ENCODE measurements around the gene RACK1.
A peak's percentile ranks its signal among the peaks of the same experiment; 100 is the strongest.
"Not testable (repeated sequence)": the region's sequence is repeated elsewhere in the genome, so short reads cannot be mapped to it uniquely, and the experiment has no call there.

The RACK1 gene

GRCh38 chr5:181217111-181217802, 26.4 kb downstream of the RACK1 start:
- no peak for DNase-seq (ENCODE audit: extremely low read depth in 1 of 2, low read depth in 1 of 2)

DNA sequence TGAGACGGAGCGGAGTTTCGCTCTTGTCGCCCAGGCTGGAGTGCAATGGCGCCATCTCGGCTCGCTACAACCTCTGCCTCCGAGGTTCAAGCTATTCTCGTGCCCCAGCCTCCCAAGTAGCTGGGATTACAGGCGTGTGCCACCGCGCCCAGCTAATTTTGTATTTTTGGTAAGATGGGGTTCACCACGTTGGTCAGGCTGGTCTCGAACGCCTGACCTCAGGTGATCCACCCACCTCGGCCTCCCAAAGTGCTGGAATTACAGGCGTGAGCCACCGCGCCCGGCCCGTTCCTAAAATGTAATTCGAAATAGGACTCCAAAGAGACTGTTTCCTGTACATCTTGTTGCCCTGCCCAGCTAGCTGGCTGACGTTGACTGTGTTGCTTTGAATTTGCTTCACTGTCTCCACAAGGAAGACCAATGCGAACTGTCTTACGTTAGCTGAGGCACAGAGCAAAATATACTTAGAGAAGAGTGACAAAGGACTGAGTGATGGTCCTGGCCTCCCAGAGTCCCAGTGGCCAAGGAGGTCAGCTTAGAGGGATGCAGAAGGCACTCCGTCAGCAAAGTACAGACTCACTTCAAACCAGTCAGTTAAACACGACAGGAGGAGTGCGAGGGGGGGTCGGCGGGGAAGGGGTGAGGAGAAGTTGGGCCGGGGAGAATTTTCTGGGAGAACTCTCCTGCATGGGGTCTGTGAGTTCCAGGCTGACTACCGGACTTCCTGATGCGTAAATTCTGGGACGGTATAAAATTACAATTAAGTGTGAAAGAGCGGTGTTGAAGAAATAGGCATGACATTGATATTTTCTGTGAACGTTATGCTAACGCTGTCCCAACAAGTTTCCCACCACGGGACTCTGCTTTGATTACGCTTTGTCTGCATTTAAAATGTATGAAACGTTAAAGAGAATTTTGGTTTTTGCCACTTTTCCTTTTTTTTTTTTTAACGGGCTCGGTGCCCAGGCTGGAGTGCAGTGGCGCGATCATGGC, 27.4 kb downstream of the RACK1 start:
- no peak for DNase-seq (ENCODE audit: extremely low read depth in 1 of 2, low read depth in 1 of 2)

DNA sequence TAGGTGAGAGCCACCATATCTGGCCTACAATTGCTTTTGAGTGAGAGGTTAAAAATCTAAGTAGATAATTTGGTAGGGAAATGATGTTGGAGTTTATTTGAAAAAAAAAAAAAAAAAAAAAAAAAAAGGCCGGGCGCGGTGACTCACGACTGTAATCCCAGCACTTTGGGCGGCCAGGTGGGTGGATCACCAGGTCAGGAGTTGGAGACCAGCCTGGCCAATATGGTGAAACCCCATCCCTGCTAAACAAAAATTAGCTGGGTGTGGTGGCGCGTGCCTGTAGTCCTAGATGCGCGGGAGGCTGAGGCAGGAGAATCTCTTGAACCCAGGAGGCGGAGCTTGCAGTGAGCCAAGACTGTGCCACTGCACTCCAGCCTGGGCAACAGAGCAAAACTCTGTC, 29.5 kb downstream of the RACK1 start:
- DNase-seq (ENCODE audit: extremely low read depth in 1 of 2, low read depth in 1 of 2) = not testable (repeated sequence)

GRCh38 chr5:181212934-181213333, 30.8 kb downstream of the RACK1 start:
- DNase-seq (ENCODE audit: extremely low read depth in 1 of 2, low read depth in 1 of 2) = no peak

GRCh38 chr5:181212080-181212479, 31.6 kb downstream of the RACK1 start:
- DNase-seq (ENCODE audit: extremely low read depth in 1 of 2, low read depth in 1 of 2) = no peak

DNA sequence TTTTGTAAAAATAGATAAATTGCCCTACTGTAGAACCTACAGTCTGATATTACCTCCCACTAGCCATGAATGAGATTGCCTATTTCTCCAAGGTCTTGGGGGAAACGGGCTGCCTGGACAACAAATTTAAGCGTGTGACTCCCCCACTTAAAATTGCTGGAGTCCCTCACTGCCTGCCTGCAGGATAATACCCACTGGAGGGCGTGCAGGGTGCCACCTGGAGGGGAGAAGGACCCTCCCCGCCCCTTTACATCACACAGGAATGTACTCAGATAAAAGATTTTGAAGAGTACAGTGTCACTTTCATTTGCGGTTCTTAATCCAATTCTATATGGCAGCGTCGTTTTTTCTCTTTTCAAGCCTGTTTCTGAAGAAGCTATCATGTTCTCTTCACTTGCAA, 32.5 kb downstream of the RACK1 start:
- no peak for DNase-seq (ENCODE audit: extremely low read depth in 1 of 2, low read depth in 1 of 2)

DNA sequence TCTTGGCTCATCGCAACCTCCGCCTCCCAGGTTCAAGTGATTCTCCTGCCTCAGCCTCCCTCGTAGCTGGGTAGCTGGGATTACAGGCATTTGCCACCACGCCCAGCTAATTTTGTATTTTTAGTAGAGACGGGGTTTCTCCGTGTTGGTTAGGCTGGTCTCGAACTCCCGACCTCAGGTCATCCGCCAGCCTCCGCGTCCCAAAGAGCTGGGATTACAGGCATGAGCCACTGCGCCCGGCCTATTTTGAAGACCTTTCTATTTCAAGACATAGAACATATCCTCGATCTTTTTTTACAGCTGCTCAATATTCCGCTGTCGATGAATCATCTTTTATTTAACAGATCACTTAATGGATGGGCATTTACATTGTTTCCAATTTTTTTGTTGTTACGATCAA, 33.0 kb downstream of the RACK1 start:
- not testable (repeated sequence) for DNase-seq (ENCODE audit: extremely low read depth in 1 of 2, low read depth in 1 of 2)

- not testable (repeated sequence) for DNase-seq (ENCODE audit: extremely low read depth in 1 of 2, low read depth in 1 of 2)
Measured at GRCh38 chr5:181210148-181210547, 33.6 kb downstream of the RACK1 start.

DNA sequence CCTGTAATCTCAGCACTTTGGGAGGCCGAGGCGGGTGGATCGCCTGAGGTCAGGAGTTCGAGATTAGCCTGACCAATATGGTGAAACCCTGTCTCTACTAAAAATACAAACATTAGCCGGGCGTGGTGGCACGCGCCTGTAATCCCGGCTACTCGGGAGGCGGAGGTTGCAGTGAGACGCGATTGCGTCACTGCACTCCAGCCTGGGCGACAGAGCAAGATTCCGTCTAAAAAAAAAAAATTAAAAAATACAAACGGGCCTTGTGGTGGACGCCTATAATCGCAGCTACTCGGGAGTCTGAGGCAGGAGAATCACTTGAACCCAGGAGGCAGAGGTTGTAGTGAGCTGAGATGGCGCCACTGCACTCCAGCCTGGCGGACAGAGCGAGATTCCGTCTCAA, 34.7 kb downstream of the RACK1 start:
- not testable (repeated sequence) for DNase-seq (ENCODE audit: extremely low read depth in 1 of 2, low read depth in 1 of 2)

- no peak for DNase-seq (ENCODE audit: extremely low read depth in 1 of 2, low read depth in 1 of 2)
Measured at GRCh38 chr5:181207960-181208253, 35.8 kb downstream of the RACK1 start.

DNA sequence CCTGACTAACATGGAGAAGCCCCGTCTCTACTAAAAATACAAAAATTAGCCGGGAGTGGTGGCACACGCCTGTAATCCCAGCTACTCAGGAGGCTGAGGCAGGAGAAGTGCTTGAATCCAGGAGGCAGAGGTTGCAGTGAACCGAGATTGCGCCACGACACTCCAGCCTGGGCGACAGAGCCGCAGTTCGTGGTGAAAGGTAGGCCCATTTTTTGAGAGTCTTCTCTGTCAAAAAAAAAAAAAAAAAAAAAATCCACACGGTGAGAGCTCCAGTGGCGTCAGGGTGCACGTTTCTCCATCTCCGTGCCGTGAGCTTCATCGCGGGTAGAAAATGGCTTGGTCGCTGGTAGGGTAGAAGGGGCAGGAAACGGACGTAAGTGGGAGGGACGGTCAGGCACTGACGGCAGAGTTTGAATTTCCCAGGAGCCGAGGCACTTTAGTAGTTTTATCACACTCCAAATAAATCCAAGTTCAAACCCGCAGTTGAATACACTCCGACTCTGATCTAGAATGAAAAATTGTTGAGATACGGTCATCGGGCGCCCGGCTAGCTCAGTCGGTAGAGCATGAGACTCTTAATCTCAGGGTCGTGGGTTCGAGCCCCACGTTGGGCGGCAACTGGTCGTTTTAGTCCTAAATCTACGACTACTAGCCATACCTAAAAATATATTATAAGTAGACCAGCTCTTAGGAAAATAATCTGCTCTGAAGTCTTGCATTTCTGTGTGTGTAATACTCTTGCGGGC, 36.3 kb downstream of the RACK1 start:
- DNase-seq (ENCODE audit: extremely low read depth in 1 of 2, low read depth in 1 of 2) = peak in 1 of 2 donors; percentile 59

DNA sequence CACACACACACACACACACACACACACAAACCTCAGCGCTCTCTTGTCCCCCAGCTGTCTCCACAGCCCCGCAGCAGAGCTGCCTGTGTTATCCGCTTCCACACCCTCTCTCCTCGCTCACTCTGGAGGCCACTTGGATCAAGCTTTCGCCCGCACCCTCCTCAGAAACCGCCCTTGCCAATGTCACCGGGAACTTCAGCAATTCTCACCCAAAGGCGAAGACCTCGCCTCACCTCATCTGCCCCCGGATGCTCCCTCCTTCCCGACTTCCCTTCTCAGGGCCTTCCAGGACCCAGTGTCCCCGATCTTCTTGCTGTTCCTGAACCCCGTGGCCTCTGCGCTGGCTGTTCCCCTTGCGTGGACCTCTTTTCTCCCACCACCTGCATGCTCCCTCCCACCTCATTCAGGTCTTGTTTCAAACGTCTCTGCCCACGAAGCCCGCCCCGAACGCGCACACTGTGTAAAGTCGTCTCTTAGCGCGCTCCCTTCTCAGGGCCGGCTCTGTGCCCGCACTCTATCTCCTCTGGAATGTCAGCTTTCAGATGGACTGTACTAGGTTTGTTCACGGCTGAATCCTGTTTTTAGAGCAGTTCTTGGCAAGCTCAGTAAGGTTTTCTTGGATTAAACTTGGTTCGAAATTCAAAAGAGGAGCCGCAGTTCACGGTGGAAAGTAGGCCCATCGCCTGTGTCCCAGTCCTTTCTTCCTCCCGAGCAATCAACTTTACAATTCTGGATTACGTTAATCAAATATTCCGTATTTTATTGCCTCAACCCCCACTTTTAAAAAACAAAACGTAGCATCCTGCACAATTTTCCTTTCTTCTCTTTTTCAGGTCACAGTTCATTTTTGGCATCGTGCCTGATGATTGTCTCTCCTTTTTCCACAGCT, 37.7 kb downstream of the RACK1 start:
- no peak for DNase-seq (ENCODE audit: extremely low read depth in 1 of 2, low read depth in 1 of 2)

DNA sequence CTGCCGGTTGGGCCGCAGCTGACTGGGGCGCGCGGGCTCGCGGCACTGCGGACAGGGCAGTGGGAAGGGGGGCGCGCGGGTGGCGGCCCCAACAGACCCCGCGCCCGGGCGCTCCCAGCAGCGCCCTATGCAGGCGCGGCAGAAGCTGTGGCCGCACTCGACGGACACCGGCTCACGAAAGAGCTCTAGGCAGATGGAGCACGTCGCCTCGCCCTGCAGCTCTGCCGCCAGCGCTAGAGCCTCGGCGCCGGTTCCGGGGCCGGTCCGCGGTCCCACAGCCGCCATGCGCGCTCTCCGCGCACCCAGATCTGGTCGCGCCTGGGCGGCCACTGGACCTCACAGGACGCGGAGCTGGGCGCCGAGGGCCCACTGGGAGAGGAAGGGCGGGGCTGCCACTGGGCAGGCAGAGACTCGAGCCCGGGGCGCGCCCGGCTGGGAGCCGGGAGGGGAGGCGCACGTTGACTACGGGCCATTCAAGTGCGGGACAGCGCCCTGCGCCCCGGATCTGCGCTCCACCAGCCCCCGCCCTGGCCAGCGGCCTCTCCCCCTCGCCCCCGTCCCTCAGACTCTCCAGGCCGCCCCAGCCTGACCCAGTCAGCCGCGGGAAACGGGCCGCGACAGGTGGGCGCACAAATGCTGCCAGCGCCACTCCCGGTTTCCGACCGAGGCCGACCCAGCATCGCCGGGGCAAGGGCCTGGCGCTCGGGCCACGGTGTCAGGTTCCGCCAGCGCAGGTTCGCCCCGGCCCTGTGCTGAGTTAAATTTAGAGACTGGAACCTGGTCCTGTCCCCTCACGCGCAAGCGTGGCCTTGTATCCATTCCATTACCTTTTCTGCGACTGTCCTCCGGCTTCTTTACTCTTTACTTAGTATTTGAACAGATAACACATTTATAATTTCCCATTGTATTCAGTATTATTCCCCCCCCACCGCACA, 38.6 kb downstream of the RACK1 start, which contains the start of gene TRIM7:
Gene TRIM7, minus strand, starts transcription at position 371 of the 935 bp plus-strand sequence. Its CDS starts 86 bp downstream, at position 285.
- no peak for DNase-seq (ENCODE audit: extremely low read depth in 1 of 2, low read depth in 1 of 2)

- no peak for DNase-seq (ENCODE audit: extremely low read depth in 1 of 2, low read depth in 1 of 2)
Measured at GRCh38 chr5:181204113-181204825, 39.4 kb downstream of the RACK1 start.

DNA sequence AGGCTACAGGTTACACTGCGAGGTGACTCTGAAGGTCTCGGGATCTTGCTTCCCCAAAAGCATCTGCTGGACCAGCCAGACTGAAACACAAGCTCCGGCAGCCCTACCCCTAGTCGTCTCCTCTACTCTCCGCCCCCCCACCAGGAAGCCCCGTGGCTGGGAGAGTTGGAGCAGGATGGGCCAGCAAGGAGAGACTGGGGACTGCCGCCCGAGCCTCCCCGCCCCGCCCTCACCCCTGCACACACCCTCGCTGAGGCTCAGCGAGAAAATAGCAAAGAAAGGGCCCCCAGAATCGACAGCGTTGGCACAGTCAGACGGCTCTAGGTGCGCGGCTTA, 40.0 kb downstream of the RACK1 start:
- DNase-seq (ENCODE audit: extremely low read depth in 1 of 2, low read depth in 1 of 2) = no peak

GRCh38 chr5:181203093-181203711, 40.5 kb downstream of the RACK1 start:
- DNase-seq (ENCODE audit: extremely low read depth in 1 of 2, low read depth in 1 of 2) = no peak

DNA sequence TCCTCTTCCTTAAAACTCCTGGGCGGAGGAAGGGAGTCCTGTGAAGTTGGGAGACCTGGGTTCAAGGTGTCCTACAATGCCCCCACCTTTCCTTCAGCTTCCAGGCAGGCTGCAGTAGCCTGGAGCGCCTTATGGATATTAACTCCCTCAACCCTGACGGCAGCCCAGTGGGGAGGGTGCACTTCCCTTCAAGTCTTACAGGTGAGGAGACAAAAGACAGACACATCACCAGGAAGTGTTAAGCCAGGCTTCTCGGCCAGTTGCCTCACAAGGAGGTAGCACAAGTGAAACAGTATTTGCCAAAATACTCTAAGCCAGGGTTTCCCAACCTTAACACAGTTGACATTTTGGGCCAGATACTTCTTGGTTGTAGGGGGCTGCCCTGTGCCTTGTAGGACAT, 42.9 kb downstream of the RACK1 start:
- DNase-seq (ENCODE audit: extremely low read depth in 1 of 2, low read depth in 1 of 2) = no peak

GRCh38 chr5:181199881-181200638, 43.6 kb downstream of the RACK1 start:
- no peak for DNase-seq (ENCODE audit: extremely low read depth in 1 of 2, low read depth in 1 of 2)

All from activated CD8-positive, alpha-beta memory T cell treated with anti-CD3 and anti-CD28 coated beads for 1 hour (primary cell).